HG02981 (cell line): ENCODE measurements around the gene SPNS2.

ENCODE experiments used
- ATAC-seq: cut with Tn5 transposase; IDR thresholded peaks from one replicate; pipeline ENCODE4 v1.9.1; 2021; ENCODE audit warnings: mild to moderate bottlenecking, moderate library complexity; ENCODE audit not compliant: unreplicated experiment

Gene SPNS2

DNA sequence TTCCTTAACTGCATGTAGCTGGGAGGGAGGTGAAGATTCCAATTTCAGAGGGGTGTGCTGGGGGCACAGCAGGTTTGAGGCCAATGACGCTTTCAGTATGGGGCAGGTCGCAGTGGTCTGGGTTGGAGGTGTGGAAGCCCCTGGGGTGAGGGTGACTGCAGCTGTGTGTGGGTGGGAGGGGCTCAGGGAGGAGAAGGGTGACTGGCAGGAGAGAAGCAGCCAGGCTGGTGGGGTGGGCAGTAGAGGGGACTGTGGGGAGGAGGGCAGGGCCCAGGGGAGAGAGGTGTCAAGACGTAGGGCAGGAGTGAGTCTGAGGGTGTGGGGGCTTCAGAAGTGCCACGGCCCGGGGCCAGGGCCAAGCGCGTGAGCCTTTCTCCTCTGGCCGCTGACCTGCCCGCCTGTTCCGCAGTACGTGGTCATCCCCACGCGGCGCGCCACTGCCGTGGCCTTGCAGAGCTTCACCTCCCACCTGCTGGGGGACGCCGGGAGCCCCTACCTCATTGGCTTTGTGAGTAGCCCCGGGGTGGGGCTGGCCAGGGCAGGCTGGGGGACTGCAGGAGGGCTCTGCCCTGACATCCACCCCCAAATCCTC lies 37.1 kb downstream of the SPNS2 start:
- ATAC-seq: no peak

DNA sequence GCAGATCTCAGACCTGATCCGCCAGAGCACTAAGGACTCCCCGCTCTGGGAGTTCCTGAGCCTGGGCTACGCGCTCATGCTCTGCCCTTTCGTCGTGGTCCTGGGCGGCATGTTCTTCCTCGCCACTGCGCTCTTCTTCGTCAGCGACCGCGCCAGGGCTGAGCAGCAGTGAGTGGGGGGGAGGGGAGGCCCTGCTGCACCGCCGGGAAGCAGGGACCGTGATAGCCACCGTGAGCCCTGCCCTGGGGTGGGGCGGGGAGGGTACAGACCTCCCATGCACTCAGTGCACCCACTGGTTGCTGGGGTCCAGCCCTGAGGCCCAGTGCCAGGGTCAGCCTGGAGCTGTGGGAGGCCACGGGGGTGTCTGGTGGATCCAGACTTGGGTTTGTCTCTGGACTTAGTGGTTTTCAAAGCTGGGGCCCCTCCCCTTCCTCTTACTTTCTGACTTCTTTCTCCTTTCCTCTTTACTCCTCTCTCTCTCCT lies 37.6 kb downstream of the SPNS2 start:
- ATAC-seq: no peak

DNA sequence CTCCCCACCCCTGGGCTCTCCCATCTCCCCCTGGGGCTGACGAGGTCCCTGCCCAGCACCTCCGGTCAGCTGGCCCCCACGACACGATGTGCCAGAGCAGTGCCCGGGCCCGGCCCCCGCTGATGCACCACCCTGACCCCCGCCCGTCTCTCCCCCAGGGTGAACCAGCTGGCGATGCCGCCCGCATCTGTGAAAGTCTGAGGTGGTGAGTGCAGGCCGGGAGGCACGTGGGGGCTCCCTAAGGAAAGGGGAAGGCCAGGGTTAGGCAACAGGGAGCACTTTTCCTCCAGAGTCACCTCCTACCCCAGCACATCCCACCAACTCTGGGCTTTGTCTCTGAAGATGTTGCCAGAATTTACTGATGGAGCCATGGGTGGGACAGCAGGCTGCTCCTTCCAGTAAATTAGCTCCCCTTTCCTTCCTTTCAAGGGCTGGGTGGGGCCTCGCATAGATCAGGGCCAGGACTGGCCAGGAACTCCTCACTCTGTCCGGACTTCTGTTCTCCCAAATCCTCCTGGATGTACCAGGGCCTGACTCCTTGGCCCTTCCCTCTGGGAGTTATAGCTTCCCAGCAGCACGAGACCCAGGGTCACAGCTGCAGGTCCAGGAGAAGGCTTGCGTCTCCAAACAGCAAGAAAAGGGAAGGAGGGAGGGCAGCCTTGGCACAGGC lies 38.2 kb downstream of the SPNS2 start:
- ATAC-seq: no peak

DNA sequence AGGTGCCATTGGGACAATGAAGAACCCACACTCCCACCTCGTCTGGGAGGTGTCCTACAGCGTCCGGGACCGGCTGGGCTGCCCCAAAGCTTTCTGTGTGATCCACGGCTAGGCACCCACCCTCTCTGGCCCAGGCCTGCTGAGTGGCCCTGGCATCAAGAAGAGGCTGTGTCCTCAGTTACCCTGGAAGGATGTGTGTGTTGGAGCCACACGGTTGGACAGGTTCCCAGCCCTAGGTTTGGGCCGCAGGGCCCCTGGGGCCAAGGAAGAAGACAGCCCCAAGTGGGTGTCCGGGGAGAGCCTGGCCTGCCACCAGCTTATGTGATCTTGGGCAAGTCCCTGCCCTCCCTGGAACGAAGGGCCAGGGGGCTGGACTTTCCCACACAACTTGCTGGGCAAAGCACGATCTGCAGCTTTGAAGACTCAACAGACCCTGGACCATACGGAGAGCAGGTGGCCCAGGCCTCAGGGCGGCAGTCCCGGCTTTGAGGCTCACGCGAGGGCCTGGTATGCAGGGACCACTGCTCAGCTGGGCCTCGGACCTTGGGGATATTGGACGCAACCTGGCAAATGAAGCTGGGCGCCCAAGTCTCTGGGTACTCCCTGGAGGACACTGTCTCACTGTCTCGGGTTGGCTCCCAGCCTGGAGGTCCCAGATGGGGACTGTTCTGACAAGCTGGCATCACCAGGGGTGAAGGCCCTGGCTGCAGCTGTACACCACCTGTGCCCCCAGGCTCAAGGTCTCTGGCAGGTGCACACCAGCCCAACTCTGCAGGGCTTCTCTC lies 39.0 kb downstream of the SPNS2 start:
- ATAC-seq: no peak

DNA sequence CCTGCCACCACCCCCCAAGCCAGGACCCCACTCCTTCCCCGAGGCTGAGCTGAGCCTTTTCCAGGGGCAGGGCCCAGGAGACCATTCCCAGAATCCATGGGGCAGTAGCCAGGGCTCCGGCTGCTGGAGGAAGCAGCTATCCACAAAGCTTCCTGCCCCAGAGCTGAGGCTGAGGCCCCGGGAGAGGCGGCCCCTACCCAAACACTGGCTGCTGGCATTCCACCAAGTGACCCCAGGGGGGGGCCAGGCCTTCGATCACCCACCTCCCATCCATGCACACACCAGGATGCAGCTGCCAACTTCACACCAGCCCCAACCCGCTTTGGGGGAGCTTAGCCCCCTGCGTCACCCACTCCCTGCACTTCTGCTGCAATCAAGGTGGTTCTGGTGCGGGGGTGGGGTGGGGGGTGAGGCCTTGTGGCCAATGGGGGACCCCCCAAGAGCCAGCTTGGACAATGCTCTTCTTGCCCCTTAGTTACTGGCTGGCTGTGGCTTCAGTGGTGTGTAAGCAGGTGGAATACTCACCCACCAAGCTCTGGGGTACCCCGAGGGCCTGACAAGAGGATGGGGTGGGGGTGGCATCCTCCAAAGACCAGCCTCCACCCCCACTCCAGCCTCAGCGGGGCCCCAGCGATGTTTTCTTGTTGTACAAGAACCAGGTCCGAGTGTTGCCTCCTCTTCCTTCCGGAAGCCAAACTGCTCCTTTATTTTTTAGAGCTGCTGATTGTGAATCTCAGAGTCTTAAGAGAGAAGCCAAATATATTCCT lies 39.7 kb downstream of the SPNS2 start:
- no peak for ATAC-seq

DNA sequence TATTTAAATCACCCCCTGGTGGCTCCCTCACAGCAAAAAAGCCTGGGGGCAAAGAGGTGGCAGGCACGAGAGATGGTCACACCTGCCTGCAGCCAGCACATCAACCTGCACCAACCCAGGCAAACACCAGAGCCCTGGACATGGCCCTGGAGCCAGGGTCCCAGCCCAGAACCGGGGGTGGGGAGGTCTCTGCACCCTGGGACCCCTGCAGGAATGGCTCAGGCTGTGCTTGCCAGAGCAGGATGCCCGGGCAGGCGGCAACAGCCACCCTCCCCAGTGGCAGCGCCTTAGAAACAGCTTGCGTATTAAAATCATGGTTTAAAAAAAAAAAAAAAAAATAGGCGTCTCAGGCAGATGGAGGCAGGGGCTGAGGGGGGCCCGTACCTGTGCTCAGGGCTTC lies 40.3 kb downstream of the SPNS2 start:
- ATAC-seq: no peak

DNA sequence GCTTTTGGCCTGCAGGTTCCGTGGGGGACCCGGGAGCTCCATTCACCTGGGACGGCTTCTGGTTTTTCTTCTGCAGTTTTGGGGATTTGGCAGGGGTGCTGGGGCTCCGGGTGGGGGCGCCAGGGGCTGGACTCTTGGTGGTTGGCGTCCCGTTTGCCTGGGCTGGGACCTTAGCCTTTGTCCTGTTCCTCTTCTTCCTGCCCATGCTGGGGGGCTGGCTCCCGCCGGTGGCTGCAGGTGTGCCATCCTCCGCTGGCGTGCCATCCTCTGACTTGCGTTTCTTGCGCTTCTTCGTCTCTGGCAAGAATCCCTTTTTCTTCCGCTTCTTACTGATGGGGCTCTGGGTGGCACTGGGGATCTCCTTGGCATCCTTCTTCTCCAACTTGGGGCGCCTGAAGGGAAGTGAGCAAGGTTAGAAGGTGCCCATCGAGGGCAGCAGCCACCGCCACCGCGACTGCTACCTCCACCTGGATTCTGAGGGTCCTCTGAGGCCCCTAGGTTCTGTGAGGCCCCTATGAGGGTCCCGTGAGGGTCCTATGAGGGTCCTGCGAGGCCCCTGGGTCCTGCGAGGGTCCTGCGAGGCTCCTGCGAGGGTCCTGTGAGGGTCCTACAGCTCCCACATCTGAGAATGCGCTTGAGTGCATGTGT lies 41.0 kb downstream of the SPNS2 start:
- ATAC-seq: no peak

DNA sequence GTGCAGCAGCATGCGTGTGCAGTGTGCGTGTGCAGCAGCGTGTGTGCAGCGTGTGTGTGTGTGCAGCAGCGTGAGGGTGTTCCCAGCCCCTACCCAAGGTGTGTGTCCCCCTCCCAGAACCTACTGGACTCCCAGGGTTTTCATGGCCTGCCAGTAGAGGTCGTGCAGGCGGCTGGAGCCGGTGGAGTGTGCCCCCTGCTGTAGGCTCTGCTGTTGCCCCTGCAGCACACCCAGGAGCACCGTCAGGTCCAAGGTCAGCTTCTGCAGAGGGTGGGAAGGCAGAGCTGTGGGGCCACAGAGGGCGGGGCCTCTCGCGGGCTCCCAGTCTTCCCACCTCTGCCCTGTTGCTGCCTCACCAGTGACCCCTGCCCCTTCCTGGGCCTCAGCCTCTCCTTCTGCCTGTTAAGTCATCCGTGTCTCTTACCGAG lies 41.6 kb downstream of the SPNS2 start:
- ATAC-seq: no peak

DNA sequence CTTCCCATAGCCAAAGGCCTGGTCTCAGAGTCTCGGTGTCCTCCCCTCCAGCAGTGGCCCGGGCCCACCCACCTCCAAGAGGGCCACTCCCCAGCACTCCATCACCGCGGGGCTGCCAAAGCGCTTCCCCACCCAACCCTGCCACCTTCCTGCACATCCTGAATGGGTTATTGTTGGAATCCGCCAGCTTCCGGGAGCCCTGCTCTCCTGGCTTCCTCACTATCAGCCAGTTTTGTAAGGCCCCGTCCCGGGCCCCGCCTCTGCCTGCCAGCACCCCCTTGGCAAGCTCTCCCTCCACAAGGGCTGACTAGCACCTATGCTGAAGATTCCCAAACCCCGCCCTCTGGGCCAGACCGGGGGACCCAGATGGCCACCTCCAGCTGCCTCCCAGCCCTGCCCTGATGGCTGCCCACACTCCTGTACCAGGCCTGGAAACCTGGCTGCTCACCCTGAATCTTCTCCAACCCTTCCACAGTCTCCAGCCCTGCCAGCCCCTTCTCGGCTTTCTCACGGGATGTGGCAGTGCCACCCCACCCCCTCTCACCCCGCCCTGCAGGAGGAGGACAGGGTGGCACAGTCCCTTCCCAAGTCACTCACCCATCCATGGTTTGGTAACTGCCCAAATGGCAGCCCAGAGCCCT lies 42.1 kb downstream of the SPNS2 start:
- ATAC-seq: no peak

DNA sequence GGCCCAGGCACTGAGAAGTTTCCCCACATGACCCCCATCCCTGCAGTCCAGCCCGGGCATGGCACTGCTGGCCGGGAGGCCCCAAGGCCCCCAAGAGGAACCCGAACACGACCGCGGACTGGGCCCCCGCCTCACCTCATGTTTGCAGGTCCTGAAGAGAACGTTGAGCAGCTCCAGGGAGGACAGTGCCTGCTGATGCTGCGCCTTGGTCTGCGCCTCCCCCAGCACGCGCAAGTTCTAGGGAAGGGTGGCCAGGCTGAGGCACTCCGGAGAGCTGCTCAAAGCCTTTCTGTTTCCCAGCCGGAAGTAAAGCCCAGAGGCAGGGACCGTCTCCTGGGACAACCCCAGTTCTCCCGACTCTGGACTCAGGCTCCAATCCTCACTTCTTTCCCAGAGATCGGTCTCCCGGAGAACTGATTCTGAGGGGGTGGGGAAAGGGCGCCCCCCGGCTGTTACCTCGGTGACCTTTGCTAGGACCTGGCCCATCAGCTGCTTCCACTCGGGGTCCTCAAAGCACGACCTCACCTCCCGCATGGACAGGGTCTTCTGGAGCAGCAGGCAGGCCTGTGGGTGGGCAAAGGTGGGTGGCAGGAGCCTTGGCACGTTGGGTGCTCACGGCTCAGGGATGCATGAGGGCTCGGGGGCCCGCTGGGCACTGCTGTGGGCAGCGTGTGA lies 42.8 kb downstream of the SPNS2 start:
- no peak for ATAC-seq

DNA sequence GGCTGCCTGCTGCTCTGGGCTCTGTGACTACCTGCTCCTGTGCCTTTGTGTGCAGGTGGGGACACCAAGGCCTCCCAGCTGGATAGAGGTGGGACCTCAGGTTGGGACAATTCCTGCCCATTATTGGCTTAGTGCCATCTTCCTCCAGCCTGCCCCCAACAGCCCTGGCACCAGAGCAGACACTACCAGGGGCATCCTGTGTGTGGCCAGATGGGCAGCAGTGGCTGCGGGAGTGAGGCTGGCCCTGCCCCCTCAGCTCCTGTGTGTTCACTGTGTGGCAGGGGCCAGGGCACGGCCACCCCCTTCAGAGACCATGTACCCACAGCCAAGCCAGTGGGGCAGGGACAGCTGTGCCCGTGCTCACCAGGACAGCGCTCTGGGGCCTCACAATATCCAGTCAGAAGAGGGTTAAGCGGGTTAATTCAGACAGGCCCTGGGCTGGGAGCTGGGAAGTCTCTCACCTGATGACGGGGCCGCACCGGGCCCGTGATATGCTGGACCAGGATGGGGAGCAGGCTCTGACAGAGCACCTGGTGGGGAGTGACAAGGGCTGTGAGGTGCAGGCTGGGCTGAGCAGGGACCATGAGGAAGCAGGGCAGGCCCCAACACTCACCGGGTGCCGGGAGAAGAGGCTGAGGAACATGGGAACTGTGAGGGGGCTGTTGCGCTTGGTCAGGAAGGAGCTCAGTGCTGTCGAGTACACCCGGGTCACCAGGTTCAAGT lies 43.5 kb downstream of the SPNS2 start:
- no peak for ATAC-seq

DNA sequence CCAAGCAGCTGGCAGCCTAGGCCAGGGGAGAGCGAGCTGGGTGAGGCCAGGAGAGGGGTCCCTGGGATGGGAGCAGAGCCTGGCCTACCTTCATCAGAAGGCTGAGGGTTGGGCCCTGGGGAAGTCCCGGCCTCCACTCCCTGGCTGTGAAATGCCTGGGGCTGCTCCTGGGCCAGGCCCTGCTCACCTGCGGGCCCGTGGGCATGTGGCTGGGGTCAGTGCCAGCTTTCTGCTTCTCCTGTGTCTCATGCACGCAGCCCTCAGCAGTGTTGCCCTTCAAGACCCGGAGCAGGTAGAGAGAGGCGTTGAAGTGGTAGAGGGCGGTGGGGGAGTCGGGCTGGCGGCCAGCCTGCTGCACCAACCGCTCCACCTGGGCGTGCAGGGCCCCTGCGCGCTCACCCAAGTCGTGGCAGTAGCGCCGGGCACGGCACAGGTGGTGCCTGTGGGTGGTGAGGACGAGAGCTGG lies 44.1 kb downstream of the SPNS2 start:
- no peak for ATAC-seq

DNA sequence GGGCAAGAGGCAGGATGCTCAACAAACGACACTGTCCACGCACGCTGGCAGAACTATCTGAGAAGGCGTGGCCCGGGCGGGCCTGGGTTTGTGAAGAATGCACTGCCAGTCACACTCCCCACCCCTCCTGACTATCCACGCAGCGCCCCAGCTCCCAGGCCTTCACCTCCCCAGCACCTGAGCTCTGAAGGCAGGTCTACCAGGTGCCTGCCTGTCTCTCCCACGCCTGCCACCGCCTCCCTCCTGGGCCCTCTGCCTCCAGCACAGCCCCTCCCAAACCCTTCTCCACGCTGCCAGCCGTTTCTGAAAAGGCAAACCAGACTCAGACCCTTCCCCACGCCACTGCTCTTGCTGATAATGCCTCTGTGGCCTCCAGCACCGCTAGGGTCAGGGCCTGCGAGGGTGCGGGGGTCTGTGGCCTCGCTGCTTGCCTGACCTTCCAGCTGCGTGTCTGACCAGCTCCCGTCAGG lies 44.9 kb downstream of the SPNS2 start:
- no peak for ATAC-seq

DNA sequence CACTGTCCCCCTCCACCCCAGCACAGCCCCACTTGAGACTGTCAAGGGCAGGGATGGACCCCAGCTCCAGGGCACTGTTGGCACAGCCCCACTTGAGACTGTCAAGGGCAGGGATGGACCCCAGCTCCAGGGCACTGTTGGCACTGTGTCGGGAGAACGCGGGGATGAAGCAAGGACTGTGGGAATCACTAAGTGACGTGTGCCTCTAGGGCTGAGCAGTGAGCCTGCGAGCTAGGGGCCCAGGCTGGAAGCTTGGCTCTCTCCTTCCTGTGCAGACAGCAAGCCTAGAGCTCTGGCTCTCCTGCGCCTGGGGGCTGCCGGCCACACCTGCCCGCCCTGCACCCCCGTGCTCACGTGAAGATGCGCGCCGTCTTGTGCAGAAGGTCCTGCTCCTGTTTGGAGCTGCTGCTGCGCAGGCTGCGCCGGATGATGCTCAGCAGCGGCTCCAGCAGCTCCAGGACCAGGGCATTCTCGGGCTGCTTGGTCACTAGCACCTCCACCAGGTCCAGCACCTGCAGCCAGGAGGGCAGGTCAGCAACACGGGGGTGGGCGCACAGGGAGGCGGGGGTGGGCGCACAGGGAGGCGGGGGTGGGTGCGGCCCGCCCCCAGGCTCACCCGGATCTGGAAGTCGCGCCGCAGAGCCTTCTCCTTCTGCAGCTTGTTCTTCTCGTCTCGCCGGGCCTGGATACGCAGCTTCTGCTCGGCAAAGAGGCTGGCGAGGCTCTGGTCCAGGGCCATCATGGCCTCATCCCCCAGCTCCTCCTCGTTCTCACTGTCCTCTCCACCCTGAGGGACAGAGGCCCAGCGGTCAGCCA lies 45.7 kb downstream of the SPNS2 start:
- ATAC-seq: no peak

DNA sequence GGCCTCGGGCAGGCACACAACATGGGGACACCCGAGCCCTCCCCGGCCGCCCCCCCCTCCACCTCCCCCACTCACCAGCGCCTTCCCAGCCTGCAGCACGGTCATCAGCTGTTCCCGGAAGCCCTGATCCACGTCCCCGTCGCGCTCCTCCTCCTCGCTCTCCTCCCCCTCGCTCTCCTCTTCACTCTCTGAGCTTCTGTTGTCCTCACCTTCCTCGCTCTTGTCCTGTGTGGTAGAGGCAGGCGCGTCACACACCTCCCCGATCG lies 46.2 kb downstream of the SPNS2 start:
- no peak for ATAC-seq

DNA sequence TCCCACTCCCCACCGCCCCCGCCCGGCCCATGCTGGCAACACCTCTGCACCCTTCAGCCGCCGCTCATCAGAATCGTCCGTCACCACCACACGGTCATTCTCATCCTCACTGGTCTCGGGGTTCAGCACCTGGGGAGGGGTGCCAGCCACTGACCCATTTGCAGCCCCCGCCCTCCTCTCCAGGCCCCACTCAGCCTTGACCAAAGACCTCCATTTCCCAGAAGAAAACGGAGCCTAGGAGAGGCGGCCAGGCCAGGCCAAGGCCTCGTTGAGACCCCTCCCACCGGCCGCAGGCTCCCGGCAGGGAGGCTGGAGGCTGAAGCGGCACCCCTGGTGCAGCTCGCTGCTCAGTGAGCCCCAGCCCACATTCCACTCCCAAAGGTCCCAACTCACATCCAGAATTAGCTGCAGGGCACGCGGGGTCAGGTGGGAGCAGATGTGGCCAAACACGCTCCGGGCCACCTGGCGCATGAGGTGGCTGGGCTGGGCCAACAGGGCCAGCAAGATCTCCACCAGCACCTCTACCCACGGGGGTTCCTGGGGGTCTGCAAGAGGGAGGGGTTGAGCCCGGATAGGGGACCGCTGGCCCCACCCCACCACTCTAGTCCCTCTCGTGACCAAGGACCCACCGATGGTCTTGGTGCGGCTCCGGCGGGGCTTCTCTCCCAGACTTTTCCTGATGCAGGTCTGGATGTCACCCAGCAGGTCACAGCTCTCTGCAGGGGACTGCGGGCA lies 46.7 kb downstream of the SPNS2 start:
- ATAC-seq: no peak

DNA sequence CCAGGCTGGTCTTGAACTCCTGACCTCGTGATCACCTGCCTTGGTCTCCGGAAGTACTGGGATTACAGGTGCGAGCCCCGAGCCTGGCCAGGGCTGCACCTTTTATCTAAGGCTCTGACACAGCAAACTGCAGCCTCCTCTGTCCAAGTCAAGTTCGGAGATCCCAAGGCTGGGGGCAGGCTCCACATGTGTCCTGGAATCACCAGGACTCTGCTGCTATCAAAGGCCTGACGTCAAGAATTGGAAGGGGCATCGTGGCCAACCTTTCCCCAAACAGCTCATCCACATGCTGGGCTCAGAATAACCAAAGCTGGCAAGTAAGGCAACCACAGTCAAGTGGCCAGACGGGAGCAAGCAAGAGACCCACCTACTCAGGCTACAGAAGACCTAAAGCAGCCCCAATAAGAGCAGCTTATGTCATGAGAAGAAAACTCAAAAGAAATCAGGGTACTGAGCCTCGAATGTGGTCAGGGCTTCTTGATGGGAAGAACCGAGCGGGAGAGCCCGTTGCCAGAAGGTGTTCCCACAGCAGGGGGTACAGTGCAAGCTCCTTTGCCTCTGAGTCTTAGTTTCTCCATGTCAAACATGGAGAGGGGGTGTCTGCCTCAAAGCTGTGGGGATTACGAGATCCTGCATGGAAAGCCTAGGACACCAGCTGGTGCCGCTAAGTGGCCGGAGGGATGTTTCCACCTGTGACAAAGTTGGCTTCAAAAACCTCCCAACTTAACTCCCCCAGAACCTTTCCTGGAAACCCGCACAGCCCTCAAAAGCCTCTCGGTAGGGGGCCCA lies 48.6 kb downstream of the SPNS2 start:
- ATAC-seq: no peak
